ENCODE measurements around the gene SGCD. TPM values are rescaled to one million over a fixed set of nuclear protein-coding genes. Genes with fewer than 3 reads are reported as not detected.

SGCD gene
- total RNA-seq, 1 experiment from 2014 or later = not detected

DNA sequence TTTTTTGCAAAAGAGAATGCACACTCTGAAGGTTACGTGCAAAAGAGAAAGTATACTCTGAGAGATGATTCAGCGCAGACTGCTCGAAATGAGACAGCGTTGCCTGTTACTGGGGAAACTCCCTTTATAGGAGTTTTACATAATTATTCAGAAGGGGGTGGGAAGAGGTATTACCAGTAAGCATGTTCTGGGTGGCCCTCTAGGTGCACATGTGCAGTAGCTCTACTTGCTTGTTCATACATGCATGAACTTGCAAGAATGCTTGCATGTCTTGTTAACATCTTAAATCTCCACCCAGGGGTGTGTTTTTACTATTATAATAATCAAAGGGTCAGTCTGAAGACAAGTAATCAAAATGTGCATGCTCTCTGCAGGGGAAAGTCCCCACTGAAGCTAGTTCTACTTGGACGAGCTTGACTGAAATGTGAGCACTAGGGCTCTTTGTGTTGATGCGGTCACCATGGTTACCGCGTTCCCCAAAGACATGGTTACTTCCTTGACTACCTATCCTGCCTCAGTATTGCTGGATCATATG lies 75.5 kb downstream of the SGCD start:
- no TSS peak for BruUV-seq (replicated peaks)
- ChIA-PET RAD21 (ENCODE audit: low non-redundant PET in 1 of 2, low total read pairs in 2 of 2, uncharacterized antibody in 2 of 2, unreplicated experiment in 2 of 2) (no interaction called here), POLR2A (no interaction called here), CTCF (no interaction called here)
- no peak overlapping the region for H3K4me3 ChIP-seq (replicated peaks in 1 of 2; ENCODE audit: low read depth in 1 of 2, low read length in 2 of 2)
- ATAC-seq (no peak), DNase-seq (ENCODE audit: low read depth, low spot score) (no peak)
- no peak overlapping the region for H3K27ac ChIP-seq (ENCODE audit: low read depth, low read length)
- no peak overlapping the region for H3K4me2 ChIP-seq (ENCODE audit: low read length)
- H3K4me1 ChIP-seq (ENCODE audit: control insufficient read depth in 1 of 2, insufficient read depth in 2 of 2, low read length in 2 of 2) = no peaks in the 10 kb centered on the region
- H3K79me2 ChIP-seq (ENCODE audit: insufficient read depth, low read length) = no peaks in the 10 kb centered on the region
- H2AFZ ChIP-seq (ENCODE audit: low read depth, low read length, poor library complexity, severe bottlenecking) = no peak overlapping the region
- TF ChIP-seq SRF (IDR thresholded peaks at IDR 0.05; ENCODE audit: low read depth) (no peak), RAD21 (IDR thresholded peaks at IDR 0.05; ENCODE audit: low read depth) (no peak), CBX3 (IDR thresholded peaks at IDR 0.05; ENCODE audit: low read depth) (no peak), EGR1 (IDR thresholded peaks at IDR 0.05; ENCODE audit: low read depth) (no peak), EZH2phosphoT487 (IDR thresholded peaks at IDR 0.05; ENCODE audit: borderline replicate concordance) (no peak), ELF1 (IDR thresholded peaks at IDR 0.05; ENCODE audit: borderline replicate concordance, low read depth) (no peak), JUND (IDR thresholded peaks at IDR 0.05) (no peak), CEBPB (IDR thresholded peaks at IDR 0.05; ENCODE audit: low read depth) (no peak), TCF7L2 (IDR thresholded peaks at IDR 0.05; ENCODE audit: borderline replicate concordance, extremely low read depth, insufficient read depth, insufficient read length) (no peak), FOSL1 (IDR thresholded peaks at IDR 0.05; ENCODE audit: low read depth) (no peak)
- TF ChIP-seq, protein P1, sequence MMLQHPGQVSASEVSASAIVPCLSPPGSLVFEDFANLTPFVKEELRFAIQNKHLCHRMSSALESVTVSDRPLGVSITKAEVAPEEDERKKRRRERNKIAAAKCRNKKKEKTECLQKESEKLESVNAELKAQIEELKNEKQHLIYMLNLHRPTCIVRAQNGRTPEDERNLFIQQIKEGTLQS (IDR thresholded peaks at IDR 0.05) = no peak
- TF ChIP-seq, protein P2, sequence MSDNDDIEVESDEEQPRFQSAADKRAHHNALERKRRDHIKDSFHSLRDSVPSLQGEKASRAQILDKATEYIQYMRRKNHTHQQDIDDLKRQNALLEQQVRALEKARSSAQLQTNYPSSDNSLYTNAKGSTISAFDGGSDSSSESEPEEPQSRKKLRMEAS (IDR thresholded peaks at IDR 0.05) = no peak
- intact Hi-C loops (cut with micrococcal nuclease) = no loop called here
- no peaks in the 10 kb centered on the region for H4K20me1 ChIP-seq (ENCODE audit: insufficient read depth)
- H3K9me2 ChIP-seq (ENCODE audit: insufficient read depth) = no peaks in the 10 kb centered on the region
- H3K27me3 ChIP-seq (ENCODE audit: insufficient read depth, low read length) = no peaks in the 10 kb centered on the region
- H3K9me3 ChIP-seq (ENCODE audit: control insufficient read depth in 1 of 2, insufficient read depth in 1 of 2, low read depth in 1 of 2, low read length in 2 of 2) = no peaks in the 10 kb centered on the region
- no peaks in the 10 kb centered on the region for H3K36me3 ChIP-seq (ENCODE audit: control insufficient read depth in 1 of 2, insufficient read depth in 2 of 2, low read length in 2 of 2)
- no peak overlapping the region for H3K9ac ChIP-seq (ENCODE audit: low read length)

GRCh38 chr5:156405988-156406387 lies 79.0 kb downstream of the SGCD start:
- H3K36me3 ChIP-seq (ENCODE audit: control insufficient read depth in 1 of 2, insufficient read depth in 2 of 2, low read length in 2 of 2) = no peaks in the 10 kb centered on the region
- H2AFZ ChIP-seq (ENCODE audit: low read depth, low read length, poor library complexity, severe bottlenecking) = no peak overlapping the region
- no peak overlapping the region for H3K27ac ChIP-seq (ENCODE audit: low read depth, low read length)
- DNase-seq (ENCODE audit: low read depth, low spot score) (no peak), ATAC-seq (no peak)
- H4K20me1 ChIP-seq (ENCODE audit: insufficient read depth) = no peaks in the 10 kb centered on the region
- CTCF ChIA-PET = no interaction called here
- H3K9me3 ChIP-seq (ENCODE audit: control insufficient read depth in 1 of 2, insufficient read depth in 1 of 2, low read depth in 1 of 2, low read length in 2 of 2) = peaks cover 0 to 3% of the 10 kb centered on the region in 2 experiments; a peak in 1 of 4 replicates
- H3K79me2 ChIP-seq (ENCODE audit: insufficient read depth, low read length) = no peaks in the 10 kb centered on the region
- intact Hi-C loops (cut with micrococcal nuclease) = no loop called here
- no peaks in the 10 kb centered on the region for H3K27me3 ChIP-seq (ENCODE audit: insufficient read depth, low read length)
- H3K9me2 ChIP-seq (ENCODE audit: insufficient read depth) = no peaks in the 10 kb centered on the region
- no peak overlapping the region for H3K4me3 ChIP-seq (replicated peaks in 1 of 2; ENCODE audit: low read depth in 1 of 2, low read length in 2 of 2)
- BruUV-seq (replicated peaks) = no TSS peak
- no peak overlapping the region for H3K9ac ChIP-seq (ENCODE audit: low read length)
- H3K4me1 ChIP-seq (ENCODE audit: control insufficient read depth in 1 of 2, insufficient read depth in 2 of 2, low read length in 2 of 2) = no peaks in the 10 kb centered on the region
- RAD21 ChIA-PET (ENCODE audit: low non-redundant PET in 1 of 2, low total read pairs in 2 of 2, uncharacterized antibody in 2 of 2, unreplicated experiment in 2 of 2) = no interaction called here
- POLR2A ChIA-PET = no interaction called here
- no peak overlapping the region for H3K4me2 ChIP-seq (ENCODE audit: low read length)
- TF ChIP-seq, protein P3, sequence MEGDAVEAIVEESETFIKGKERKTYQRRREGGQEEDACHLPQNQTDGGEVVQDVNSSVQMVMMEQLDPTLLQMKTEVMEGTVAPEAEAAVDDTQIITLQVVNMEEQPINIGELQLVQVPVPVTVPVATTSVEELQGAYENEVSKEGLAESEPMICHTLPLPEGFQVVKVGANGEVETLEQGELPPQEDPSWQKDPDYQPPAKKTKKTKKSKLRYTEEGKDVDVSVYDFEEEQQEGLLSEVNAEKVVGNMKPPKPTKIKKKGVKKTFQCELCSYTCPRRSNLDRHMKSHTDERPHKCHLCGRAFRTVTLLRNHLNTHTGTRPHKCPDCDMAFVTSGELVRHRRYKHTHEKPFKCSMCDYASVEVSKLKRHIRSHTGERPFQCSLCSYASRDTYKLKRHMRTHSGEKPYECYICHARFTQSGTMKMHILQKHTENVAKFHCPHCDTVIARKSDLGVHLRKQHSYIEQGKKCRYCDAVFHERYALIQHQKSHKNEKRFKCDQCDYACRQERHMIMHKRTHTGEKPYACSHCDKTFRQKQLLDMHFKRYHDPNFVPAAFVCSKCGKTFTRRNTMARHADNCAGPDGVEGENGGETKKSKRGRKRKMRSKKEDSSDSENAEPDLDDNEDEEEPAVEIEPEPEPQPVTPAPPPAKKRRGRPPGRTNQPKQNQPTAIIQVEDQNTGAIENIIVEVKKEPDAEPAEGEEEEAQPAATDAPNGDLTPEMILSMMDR (IDR thresholded peaks at IDR 0.05 in 2 of 3, conservative IDR thresholded peaks at IDR 0.05 in 1 of 3; ENCODE audit: borderline replicate concordance in 1 of 3, insufficient read depth in 1 of 3, low read depth in 2 of 3, low read length in 2 of 3) = no peak
- TF ChIP-seq ELF1 (IDR thresholded peaks at IDR 0.05; ENCODE audit: borderline replicate concordance, low read depth) (no peak), EZH2 (IDR thresholded peaks at IDR 0.05) (no peak), SRF (IDR thresholded peaks at IDR 0.05; ENCODE audit: low read depth) (no peak), CEBPB (IDR thresholded peaks at IDR 0.05; ENCODE audit: low read depth) (no peak), SP1 (IDR thresholded peaks at IDR 0.05; ENCODE audit: low read depth) (no peak), YY1 (IDR thresholded peaks at IDR 0.05; ENCODE audit: extremely low read depth, insufficient replicate concordance, low read depth, low read length) (no peak), ZNF274 (IDR thresholded peaks at IDR 0.05; ENCODE audit: low read depth, low read length) (no peak), ZFX (IDR thresholded peaks at IDR 0.05) (no peak), FOSL1 (IDR thresholded peaks at IDR 0.05; ENCODE audit: low read depth) (no peak)

Measured in HCT116 (cell line).